ENCODE measurements around the gene PRTN3. TPM values are rescaled to one million over a fixed set of nuclear protein-coding genes. Genes with fewer than 3 reads are reported as not detected.

Gene PRTN3
- polyA plus RNA-seq, 1 of the 3 experiments (the other 2 are of a cell fraction), result not detected

DNA sequence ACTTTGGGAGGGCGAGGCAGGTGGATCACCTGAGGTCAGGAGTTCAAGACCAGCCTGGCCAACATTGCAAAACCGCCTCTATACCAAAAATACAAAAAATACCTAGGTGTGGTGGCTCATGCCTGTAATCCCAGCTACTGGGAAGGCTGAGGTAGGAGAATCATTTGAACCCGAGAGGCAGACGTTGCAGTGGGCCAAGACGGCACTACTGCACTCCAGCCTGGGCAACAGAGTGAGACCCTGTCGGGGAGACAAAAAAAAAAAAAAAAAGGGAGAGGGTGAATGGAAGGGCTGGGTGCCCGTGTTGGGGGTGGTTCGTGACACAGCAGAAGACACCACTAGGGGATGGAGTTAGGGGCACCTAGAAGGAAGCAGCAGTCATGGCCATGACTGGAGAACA is 29.5 kb downstream of the PRTN3 start:
- peaks cover 3 to 36% of the 10 kb centered on the region in 2 experiments for H3K36me3 ChIP-seq (replicated peaks in 1 of 2; ENCODE audit: control insufficient read depth in 1 of 2, insufficient read depth in 2 of 2, low read length in 1 of 2)
- H3K79me2 ChIP-seq (ENCODE audit: insufficient read depth), result no peaks in the 10 kb centered on the region
- ChIA-PET CTCF (interaction anchor here (0.9 to 1.3 kb wide), 2 partner anchors 14 to 112 kb away, joined by 3 to 5 read pairs; no protein-coding TSS in a partner anchor), POLR2A (no interaction called here)
- no peak for DNase-seq
- H3K9me2 ChIP-seq, result no peaks in the 10 kb centered on the region
- no peak overlapping the region for H3K4me2 ChIP-seq
- no peak overlapping the region for H3K9ac ChIP-seq
- H4K20me1 ChIP-seq (ENCODE audit: insufficient read depth), result no peaks in the 10 kb centered on the region
- H3K27ac ChIP-seq (ENCODE audit: low read depth in 2 of 2, low read length in 1 of 2), result peak overlapping the region in 1 of 2 experiments; percentile 67; a peak in 1 of 4 replicates
- H3K9me3 ChIP-seq, result no peaks in the 10 kb centered on the region
- H3K4me3 ChIP-seq (ENCODE audit: low read depth in 2 of 2, low read length in 1 of 2), result no peak overlapping the region
- H2AFZ ChIP-seq (ENCODE audit: low read depth), result no peak overlapping the region
- H3F3A ChIP-seq (replicated peaks; ENCODE audit: insufficient read depth), result peaks cover 22% of the 10 kb centered on the region
- TF ChIP-seq, protein P1, sequence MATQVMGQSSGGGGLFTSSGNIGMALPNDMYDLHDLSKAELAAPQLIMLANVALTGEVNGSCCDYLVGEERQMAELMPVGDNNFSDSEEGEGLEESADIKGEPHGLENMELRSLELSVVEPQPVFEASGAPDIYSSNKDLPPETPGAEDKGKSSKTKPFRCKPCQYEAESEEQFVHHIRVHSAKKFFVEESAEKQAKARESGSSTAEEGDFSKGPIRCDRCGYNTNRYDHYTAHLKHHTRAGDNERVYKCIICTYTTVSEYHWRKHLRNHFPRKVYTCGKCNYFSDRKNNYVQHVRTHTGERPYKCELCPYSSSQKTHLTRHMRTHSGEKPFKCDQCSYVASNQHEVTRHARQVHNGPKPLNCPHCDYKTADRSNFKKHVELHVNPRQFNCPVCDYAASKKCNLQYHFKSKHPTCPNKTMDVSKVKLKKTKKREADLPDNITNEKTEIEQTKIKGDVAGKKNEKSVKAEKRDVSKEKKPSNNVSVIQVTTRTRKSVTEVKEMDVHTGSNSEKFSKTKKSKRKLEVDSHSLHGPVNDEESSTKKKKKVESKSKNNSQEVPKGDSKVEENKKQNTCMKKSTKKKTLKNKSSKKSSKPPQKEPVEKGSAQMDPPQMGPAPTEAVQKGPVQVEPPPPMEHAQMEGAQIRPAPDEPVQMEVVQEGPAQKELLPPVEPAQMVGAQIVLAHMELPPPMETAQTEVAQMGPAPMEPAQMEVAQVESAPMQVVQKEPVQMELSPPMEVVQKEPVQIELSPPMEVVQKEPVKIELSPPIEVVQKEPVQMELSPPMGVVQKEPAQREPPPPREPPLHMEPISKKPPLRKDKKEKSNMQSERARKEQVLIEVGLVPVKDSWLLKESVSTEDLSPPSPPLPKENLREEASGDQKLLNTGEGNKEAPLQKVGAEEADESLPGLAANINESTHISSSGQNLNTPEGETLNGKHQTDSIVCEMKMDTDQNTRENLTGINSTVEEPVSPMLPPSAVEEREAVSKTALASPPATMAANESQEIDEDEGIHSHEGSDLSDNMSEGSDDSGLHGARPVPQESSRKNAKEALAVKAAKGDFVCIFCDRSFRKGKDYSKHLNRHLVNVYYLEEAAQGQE (IDR thresholded peaks at IDR 0.05; ENCODE audit: low read depth, low read length), result no peak
- TF ChIP-seq, protein P2, sequence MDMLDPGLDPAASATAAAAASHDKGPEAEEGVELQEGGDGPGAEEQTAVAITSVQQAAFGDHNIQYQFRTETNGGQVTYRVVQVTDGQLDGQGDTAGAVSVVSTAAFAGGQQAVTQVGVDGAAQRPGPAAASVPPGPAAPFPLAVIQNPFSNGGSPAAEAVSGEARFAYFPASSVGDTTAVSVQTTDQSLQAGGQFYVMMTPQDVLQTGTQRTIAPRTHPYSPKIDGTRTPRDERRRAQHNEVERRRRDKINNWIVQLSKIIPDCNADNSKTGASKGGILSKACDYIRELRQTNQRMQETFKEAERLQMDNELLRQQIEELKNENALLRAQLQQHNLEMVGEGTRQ (IDR thresholded peaks at IDR 0.05; ENCODE audit: borderline replicate concordance, low read depth, low read length), result no peak
- TF ChIP-seq YY1 (IDR thresholded peaks at IDR 0.05; ENCODE audit: low read depth) (no peak), GABPA (IDR thresholded peaks at IDR 0.05; ENCODE audit: low read depth) (no peak), TAF1 (IDR thresholded peaks at IDR 0.05; ENCODE audit: borderline replicate concordance, low read depth, low read length) (no peak), EZH2phosphoT487 (IDR thresholded peaks at IDR 0.05; ENCODE audit: borderline replicate concordance, low read depth) (no peak)
- TF ChIP-seq, protein P3, sequence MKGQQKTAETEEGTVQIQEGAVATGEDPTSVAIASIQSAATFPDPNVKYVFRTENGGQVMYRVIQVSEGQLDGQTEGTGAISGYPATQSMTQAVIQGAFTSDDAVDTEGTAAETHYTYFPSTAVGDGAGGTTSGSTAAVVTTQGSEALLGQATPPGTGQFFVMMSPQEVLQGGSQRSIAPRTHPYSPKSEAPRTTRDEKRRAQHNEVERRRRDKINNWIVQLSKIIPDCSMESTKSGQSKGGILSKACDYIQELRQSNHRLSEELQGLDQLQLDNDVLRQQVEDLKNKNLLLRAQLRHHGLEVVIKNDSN (IDR thresholded peaks at IDR 0.05; ENCODE audit: borderline replicate concordance, low read depth), result no peak
- 96% methylated on average over 7 of the region's 8 CpGs for WGBS (ENCODE audit: low lambda C conversion rate)
- no peaks in the 10 kb centered on the region for H3K27me3 ChIP-seq (ENCODE audit: insufficient read depth)
- peaks cover 4 to 16% of the 10 kb centered on the region in 2 experiments; a peak in 2 of 4 replicates for H3K4me1 ChIP-seq (ENCODE audit: control insufficient read depth in 1 of 2, insufficient read depth in 2 of 2, low read depth in 1 of 2, low read length in 1 of 2)

DNA sequence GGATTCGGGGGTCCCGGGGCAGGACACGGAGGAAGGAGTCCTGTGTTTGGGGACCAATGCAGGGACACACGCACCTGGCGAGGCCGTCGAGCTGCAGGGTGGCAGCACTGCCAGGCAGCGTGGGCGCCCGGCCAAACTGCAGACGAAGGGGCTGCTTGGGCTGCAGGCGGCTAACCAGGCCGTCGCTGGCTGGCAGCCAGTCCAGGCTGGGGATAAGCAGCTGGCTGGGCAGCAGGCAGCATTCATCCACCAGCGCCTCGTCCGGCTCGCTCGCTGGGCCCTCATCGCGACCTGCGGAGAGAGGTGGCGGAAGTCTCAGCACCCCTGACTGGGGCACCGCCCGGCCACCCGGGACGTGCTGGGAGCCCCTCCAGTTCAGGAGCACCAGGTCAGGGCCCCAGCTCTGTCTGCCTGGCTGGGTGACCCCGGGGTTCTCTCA is 30.2 kb downstream of the PRTN3 start:
- H3F3A ChIP-seq (replicated peaks; ENCODE audit: insufficient read depth), result peaks cover 22% of the 10 kb centered on the region
- no peak overlapping the region for H3K4me2 ChIP-seq
- H3K9me2 ChIP-seq, result no peaks in the 10 kb centered on the region
- H3K4me1 ChIP-seq (ENCODE audit: control insufficient read depth in 1 of 2, insufficient read depth in 2 of 2, low read depth in 1 of 2, low read length in 1 of 2), result peaks cover 4 to 16% of the 10 kb centered on the region in 2 experiments; a peak in 2 of 4 replicates
- peaks cover 3 to 40% of the 10 kb centered on the region in 2 experiments for H3K36me3 ChIP-seq (replicated peaks in 1 of 2; ENCODE audit: control insufficient read depth in 1 of 2, insufficient read depth in 2 of 2, low read length in 1 of 2)
- ChIA-PET CTCF (interaction anchor here (0.9 to 1.3 kb wide), 4 partner anchors 14 to 112 kb away, joined by 3 to 5 read pairs (median 3); no protein-coding TSS in a partner anchor), POLR2A (interaction anchor here (0.7 kb wide), 1 partner anchor 8 kb away, joined by 3 read pairs; no protein-coding TSS in a partner anchor)
- no peaks in the 10 kb centered on the region for H3K9me3 ChIP-seq
- H3K9ac ChIP-seq, result no peak overlapping the region
- peak; percentile 93 for DNase-seq
- no peaks in the 10 kb centered on the region for H3K79me2 ChIP-seq (ENCODE audit: insufficient read depth)
- no peaks in the 10 kb centered on the region for H3K27me3 ChIP-seq (ENCODE audit: insufficient read depth)
- no peak overlapping the region for H2AFZ ChIP-seq (ENCODE audit: low read depth)
- no peaks in the 10 kb centered on the region for H4K20me1 ChIP-seq (ENCODE audit: insufficient read depth)
- H3K27ac ChIP-seq (ENCODE audit: low read depth in 2 of 2, low read length in 1 of 2), result peak overlapping the region in 1 of 2 experiments; percentile 76; a peak in 2 of 4 replicates
- H3K4me3 ChIP-seq (ENCODE audit: low read depth in 2 of 2, low read length in 1 of 2), result no peak overlapping the region
- WGBS (ENCODE audit: low lambda C conversion rate), result 82% methylated on average over 7 of the region's 28 CpGs
- TF ChIP-seq, protein P4, sequence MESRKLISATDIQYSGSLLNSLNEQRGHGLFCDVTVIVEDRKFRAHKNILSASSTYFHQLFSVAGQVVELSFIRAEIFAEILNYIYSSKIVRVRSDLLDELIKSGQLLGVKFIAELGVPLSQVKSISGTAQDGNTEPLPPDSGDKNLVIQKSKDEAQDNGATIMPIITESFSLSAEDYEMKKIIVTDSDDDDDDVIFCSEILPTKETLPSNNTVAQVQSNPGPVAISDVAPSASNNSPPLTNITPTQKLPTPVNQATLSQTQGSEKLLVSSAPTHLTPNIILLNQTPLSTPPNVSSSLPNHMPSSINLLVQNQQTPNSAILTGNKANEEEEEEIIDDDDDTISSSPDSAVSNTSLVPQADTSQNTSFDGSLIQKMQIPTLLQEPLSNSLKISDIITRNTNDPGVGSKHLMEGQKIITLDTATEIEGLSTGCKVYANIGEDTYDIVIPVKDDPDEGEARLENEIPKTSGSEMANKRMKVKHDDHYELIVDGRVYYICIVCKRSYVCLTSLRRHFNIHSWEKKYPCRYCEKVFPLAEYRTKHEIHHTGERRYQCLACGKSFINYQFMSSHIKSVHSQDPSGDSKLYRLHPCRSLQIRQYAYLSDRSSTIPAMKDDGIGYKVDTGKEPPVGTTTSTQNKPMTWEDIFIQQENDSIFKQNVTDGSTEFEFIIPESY (IDR thresholded peaks at IDR 0.05; ENCODE audit: borderline replicate concordance, low read depth), result no peak
- TF ChIP-seq NFIC (IDR thresholded peaks at IDR 0.05; ENCODE audit: borderline replicate concordance) (no peak), RCOR1 (IDR thresholded peaks at IDR 0.05; ENCODE audit: low read length) (peak; percentile 45; the same call in 1 of the 2 replicates), TEAD4 (IDR thresholded peaks at IDR 0.05; ENCODE audit: borderline replicate concordance, insufficient read depth) (no peak)
- TF ChIP-seq, protein P5, sequence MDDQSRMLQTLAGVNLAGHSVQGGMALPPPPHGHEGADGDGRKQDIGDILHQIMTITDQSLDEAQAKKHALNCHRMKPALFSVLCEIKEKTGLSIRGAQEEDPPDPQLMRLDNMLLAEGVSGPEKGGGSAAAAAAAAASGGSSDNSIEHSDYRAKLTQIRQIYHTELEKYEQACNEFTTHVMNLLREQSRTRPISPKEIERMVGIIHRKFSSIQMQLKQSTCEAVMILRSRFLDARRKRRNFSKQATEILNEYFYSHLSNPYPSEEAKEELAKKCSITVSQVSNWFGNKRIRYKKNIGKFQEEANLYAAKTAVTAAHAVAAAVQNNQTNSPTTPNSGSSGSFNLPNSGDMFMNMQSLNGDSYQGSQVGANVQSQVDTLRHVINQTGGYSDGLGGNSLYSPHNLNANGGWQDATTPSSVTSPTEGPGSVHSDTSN (IDR thresholded peaks at IDR 0.05), result no peak
- TF ChIP-seq, protein P1 (IDR thresholded peaks at IDR 0.05; ENCODE audit: low read depth, low read length), result no peak

Data from SK-N-SH (cell line).